OCI-LY3 (cell line): ENCODE measurements around the gene CDKN1B.

Experiments
- H2AFZ ChIP-seq: fragments of 200-600, 300-600 bp; shearing (Covaris generic); 2 replicates; pipeline ENCODE4 v1.6.0; 2014; ENCODE audit warnings: antibody characterized with exemption, low read depth, low read length
- H3K27ac ChIP-seq: fragments of 200-600, 300-600 bp; sonication (generic); 2 replicates; pipeline ENCODE4 v1.5.1; 2014; ENCODE audit warnings: mild to moderate bottlenecking, low read length, moderate library complexity, mixed read lengths
- H3K27me3 ChIP-seq: fragments of 200-600, 300-600 bp; sonication (generic); 2 replicates; pipeline ENCODE4 v1.6.1; 2014; ENCODE audit warnings: low read depth, low read length, mixed read lengths
- H3K36me3 ChIP-seq: fragments of 200-600, 300-600 bp; sonication (generic); replicated peaks from 2 replicates; pipeline ENCODE3; 2014; ENCODE audit warnings: low read depth, low read length, mixed read lengths
- H3K4me1 ChIP-seq: fragments of 300-600, 200-600 bp; sonication (generic); 2 replicates; pipeline ENCODE4 v1.6.1; 2014; ENCODE audit warnings: low read length, mixed read lengths
- H3K4me2 ChIP-seq: fragments of 200-600, 300-600 bp; sonication (generic); 2 replicates; pipeline ENCODE4 v1.6.1; 2014; ENCODE audit warnings: low read length, mixed read lengths
- H3K4me3 ChIP-seq: fragments of 300-600, 200-600 bp; sonication (generic); 2 replicates; pipeline ENCODE4 v1.5.1; 2014; ENCODE audit warnings: antibody characterized with exemption, mild to moderate bottlenecking, low read length, moderate library complexity
- H3K79me2 ChIP-seq: fragments of 300-600, 200-600 bp; shearing (Covaris generic); 2 replicates; pipeline ENCODE4 v1.6.1; 2014; ENCODE audit warnings: mild to moderate bottlenecking, low read length, mixed read lengths
- H3K9ac ChIP-seq: fragments of 300-600, 200-600 bp; shearing (Covaris generic); 2 replicates; pipeline ENCODE4 v1.6.0; 2014; ENCODE audit warnings: mild to moderate bottlenecking, low read length, moderate library complexity
- H3K9me3 ChIP-seq: fragments of 200-600, 300-600 bp; shearing (Covaris generic); 2 replicates; pipeline ENCODE4 v1.6.1; 2014; ENCODE audit warnings: low read length, mixed read lengths; ENCODE audit not compliant: insufficient read depth
- H4K20me1 ChIP-seq: fragments of 200-600, 300-600 bp; sonication (generic); 2 replicates; pipeline ENCODE4 v1.6.1; 2016; ENCODE audit warnings: low read length, mixed read lengths; ENCODE audit not compliant: insufficient read depth
- EZH2phosphoT487 ChIP-seq: fragments of 200-600 bp; shearing (Covaris generic); IDR thresholded peaks from 2 replicates; pipeline ENCODE4 v1.6.1; 2018; ENCODE audit warnings: antibody characterized with exemption, mixed run types, low read depth
- TF ChIP-seq, protein P1 (sequence below): fragments of 200-600, 300-600 bp; sonication (generic); IDR thresholded peaks from 2 replicates; pipeline ENCODE4 v1.5.1; 2014; ENCODE audit warnings: antibody characterized with exemption, low read length, low read depth

CDKN1B gene

DNA sequence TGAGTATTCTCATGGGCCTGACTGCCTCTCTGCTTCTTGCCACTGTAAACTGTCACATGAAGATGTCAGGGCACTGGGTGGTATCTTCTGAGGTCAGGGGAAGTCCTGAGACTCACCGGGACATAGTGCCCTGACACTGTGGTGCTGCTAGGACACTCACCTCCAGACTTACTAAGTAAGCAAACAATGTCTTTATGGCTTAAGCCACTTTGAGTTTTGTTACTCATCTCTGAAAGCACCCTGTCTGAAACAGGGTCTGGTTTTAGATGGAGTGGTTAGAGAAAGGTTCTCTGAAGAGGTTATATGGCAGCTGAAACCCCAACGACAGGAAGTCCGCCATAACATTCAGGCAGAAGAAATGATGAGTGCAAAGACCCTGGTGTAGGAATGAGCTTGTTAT, 43.9 kb upstream of the CDKN1B start:
- no peaks in the 10 kb centered on the region for H3K79me2 ChIP-seq
- H3K9me3 ChIP-seq, result no peaks in the 10 kb centered on the region
- H3K4me2 ChIP-seq, result no peak overlapping the region
- no peak overlapping the region for H3K9ac ChIP-seq
- H4K20me1 ChIP-seq, result no peaks in the 10 kb centered on the region
- no peak overlapping the region for H3K27ac ChIP-seq
- no peaks in the 10 kb centered on the region for H3K4me1 ChIP-seq
- H3K27me3 ChIP-seq, result no peaks in the 10 kb centered on the region
- H3K4me3 ChIP-seq, result no peak overlapping the region
- TF ChIP-seq, protein P1, sequence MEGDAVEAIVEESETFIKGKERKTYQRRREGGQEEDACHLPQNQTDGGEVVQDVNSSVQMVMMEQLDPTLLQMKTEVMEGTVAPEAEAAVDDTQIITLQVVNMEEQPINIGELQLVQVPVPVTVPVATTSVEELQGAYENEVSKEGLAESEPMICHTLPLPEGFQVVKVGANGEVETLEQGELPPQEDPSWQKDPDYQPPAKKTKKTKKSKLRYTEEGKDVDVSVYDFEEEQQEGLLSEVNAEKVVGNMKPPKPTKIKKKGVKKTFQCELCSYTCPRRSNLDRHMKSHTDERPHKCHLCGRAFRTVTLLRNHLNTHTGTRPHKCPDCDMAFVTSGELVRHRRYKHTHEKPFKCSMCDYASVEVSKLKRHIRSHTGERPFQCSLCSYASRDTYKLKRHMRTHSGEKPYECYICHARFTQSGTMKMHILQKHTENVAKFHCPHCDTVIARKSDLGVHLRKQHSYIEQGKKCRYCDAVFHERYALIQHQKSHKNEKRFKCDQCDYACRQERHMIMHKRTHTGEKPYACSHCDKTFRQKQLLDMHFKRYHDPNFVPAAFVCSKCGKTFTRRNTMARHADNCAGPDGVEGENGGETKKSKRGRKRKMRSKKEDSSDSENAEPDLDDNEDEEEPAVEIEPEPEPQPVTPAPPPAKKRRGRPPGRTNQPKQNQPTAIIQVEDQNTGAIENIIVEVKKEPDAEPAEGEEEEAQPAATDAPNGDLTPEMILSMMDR, result no peak
- no peak for TF ChIP-seq EZH2phosphoT487
- no peak overlapping the region for H2AFZ ChIP-seq
- H3K36me3 ChIP-seq, result no peaks in the 10 kb centered on the region

DNA sequence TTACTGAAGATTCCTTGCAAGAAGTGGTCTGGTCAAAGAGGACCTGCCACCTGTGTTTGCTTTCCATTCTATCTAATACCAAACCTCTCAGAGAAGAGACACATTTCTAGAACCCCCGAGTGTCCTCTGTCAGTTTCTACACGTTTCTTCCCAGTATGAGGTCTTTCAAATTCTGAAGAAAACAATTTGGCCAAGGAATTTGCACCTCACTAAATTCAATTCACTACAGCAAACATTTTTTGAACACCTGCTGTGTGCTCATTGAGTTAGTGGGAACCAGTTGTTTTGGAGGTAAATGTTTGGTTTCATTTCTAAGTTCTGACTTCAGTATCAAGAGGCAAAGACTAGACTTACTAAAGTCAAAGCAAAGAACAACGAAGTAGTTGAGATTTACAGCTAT, 40.6 kb upstream of the CDKN1B start:
- Histone ChIP-seq H3K4me2 (no peak overlapping the region), H3K27ac (no peak overlapping the region), H3K4me1 (no peaks in the 10 kb centered on the region), H2AFZ (no peak overlapping the region), H3K27me3 (no peaks in the 10 kb centered on the region), H3K4me3 (no peak overlapping the region), H4K20me1 (no peaks in the 10 kb centered on the region), H3K79me2 (no peaks in the 10 kb centered on the region), H3K36me3 (no peaks in the 10 kb centered on the region), H3K9ac (no peak overlapping the region), H3K9me3 (no peaks in the 10 kb centered on the region)
- no peak for TF ChIP-seq EZH2phosphoT487
- TF ChIP-seq, protein P1, result no peak

DNA sequence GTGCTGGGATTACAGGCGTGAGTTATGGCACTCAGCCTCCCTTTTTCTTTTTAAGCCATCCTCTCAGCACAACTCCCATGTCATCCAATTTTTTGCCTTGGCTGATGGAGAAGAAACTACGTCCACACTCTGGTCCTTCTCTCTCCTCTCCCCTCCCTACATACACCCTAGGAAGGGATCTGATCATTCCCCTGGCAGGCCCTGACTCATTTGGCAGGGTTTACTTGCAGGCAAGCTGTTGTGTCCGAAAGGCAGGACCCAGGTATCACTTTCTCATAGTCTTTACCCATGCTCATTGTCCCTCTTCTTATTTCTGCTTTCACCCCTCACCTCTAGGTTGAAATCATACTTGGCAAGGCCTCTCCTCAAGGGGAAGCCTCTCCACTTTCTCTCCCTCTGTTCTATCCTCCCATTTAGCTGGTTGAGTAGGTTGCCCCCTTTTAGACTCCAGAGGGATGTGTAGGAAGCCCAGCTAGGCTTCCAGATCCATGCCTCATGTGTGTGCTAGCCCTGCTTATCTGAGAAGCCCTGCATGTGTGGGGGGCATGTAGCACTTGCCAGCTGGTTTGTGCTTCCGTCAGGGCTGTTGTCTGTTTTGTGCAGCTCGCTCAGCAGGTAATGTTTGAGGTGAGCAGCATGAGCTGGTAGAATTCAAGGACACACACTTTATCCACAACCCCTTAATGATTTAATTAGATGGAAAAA, 36.0 kb upstream of the CDKN1B start:
- Histone ChIP-seq H3K4me3 (no peak overlapping the region), H3K27me3 (no peaks in the 10 kb centered on the region)

DNA sequence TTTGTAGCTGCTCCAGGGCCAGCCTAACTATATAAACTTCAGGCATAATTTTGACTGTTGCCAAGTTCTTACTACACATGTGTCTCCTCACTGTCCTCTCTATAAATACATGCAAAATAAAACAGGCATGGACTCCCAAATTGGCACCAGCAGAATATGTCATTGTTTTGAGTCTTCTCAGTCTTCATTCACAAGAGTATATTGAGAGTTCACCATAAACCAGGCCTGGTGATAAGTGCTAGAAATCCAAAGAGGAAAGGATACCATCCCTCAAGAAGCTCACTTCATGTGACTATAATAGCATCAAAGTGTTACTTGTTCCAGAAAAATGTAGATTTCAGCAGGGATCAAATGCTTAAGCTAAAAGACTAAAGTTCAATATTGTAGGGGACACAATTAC, 34.9 kb upstream of the CDKN1B start:
- Histone ChIP-seq H3K79me2 (no peaks in the 10 kb centered on the region), H3K4me2 (no peak overlapping the region), H3K27me3 (no peaks in the 10 kb centered on the region), H3K9me3 (no peaks in the 10 kb centered on the region), H3K4me3 (no peak overlapping the region), H4K20me1 (no peaks in the 10 kb centered on the region), H3K36me3 (no peaks in the 10 kb centered on the region), H3K9ac (no peak overlapping the region), H3K4me1 (no peaks in the 10 kb centered on the region), H2AFZ (no peak overlapping the region), H3K27ac (no peak overlapping the region)
- TF ChIP-seq, protein P1, result no peak
- no peak for TF ChIP-seq EZH2phosphoT487

More for the DNA sequence above, 36.0 kb upstream of the CDKN1B start:
- Histone ChIP-seq H2AFZ (no peak overlapping the region), H3K36me3 (no peaks in the 10 kb centered on the region), H3K27ac (no peak overlapping the region), H3K4me2 (no peak overlapping the region), H4K20me1 (no peaks in the 10 kb centered on the region), H3K9me3 (no peaks in the 10 kb centered on the region), H3K4me1 (no peaks in the 10 kb centered on the region), H3K9ac (no peak overlapping the region), H3K79me2 (no peaks in the 10 kb centered on the region)
- TF ChIP-seq, protein P1, result no peak
- no peak for TF ChIP-seq EZH2phosphoT487
